GOT3 (cell line): Measurements from ENCODE around the gene SPTA1.

Experiments used
- DNase-seq: peaks from one replicate; lab custom pipeline; 2025; ENCODE audit warnings: mixed read lengths; lab: John Stamatoyannopoulos, UW

The SPTA1 gene

GRCh38 chr1:158685085-158685484 lies 1.4 kb downstream of the SPTA1 start:
- DNase-seq, result no peak

GRCh38 chr1:158681606-158682005 lies 4.9 kb downstream of the SPTA1 start:
- DNase-seq, result no peak

GRCh38 chr1:158679289-158679688 lies 7.2 kb downstream of the SPTA1 start:
- no peak for DNase-seq

GRCh38 chr1:158675563-158676323 lies 10.8 kb downstream of the SPTA1 start:
- no peak for DNase-seq

- DNase-seq, result no peak
These were observed 12.2 kb downstream of the SPTA1 start for GRCh38 chr1:158674302-158674701.

GRCh38 chr1:158666037-158666436 lies 20.5 kb downstream of the SPTA1 start:
- DNase-seq, result no peak

- no peak for DNase-seq
These were observed 31.9 kb downstream of the SPTA1 start for GRCh38 chr1:158654571-158654970.

GRCh38 chr1:158654086-158654485 lies 32.4 kb downstream of the SPTA1 start:
- DNase-seq, result no peak

GRCh38 chr1:158652721-158653334 lies 33.7 kb downstream of the SPTA1 start:
- DNase-seq, result no peak

GRCh38 chr1:158649052-158649451 lies 37.5 kb downstream of the SPTA1 start:
- DNase-seq, result no peak

GRCh38 chr1:158646465-158646864 lies 40.0 kb downstream of the SPTA1 start:
- DNase-seq, result no peak

GRCh38 chr1:158644449-158644848 lies 42.1 kb downstream of the SPTA1 start:
- DNase-seq, result no peak

- no peak for DNase-seq
These were observed 47.6 kb downstream of the SPTA1 start for GRCh38 chr1:158638904-158639303.

- no peak for DNase-seq
These were observed 48.4 kb downstream of the SPTA1 start for GRCh38 chr1:158638146-158638545.

- no peak for DNase-seq
These were observed 72.8 kb downstream of the SPTA1 start for GRCh38 chr1:158613764-158614163.

GRCh38 chr1:158611916-158612315 lies 74.6 kb downstream of the SPTA1 start:
- DNase-seq, result no peak

GRCh38 chr1:158607296-158607695 lies 79.2 kb downstream of the SPTA1 start:
- no peak for DNase-seq

- no peak for DNase-seq
These were observed 81.5 kb downstream of the SPTA1 start, which contains the start of gene OR10Z1 for GRCh38 chr1:158604968-158605367. TSS of gene OR10Z1 (plus strand) at chr1:158605268. CDS start at chr1:158606439, 1,171 bp downstream.

- no peak for DNase-seq
These were observed 85.8 kb downstream of the SPTA1 start for GRCh38 chr1:158600735-158601134.

GRCh38 chr1:158586942-158587341 lies 99.6 kb downstream of the SPTA1 start:
- DNase-seq, result no peak

GRCh38 chr1:158583962-158584361 lies 102.6 kb downstream of the SPTA1 start:
- DNase-seq, result no peak

GRCh38 chr1:158579733-158580132 lies 106.8 kb downstream of the SPTA1 start, which contains the start of gene OR10X1:
TSS of gene OR10X1 (minus strand) at chr1:158579899. CDS start at chr1:158579899, 0 bp downstream.
- DNase-seq, result no peak

GRCh38 chr1:158577561-158577960 lies 109.0 kb downstream of the SPTA1 start:
- no peak for DNase-seq
